GM18873 (cell line): ENCODE measurements around the gene ARRB2.

Experiments
- ATAC-seq: cut with Tn5 transposase; IDR thresholded peaks from one replicate; pipeline ENCODE4 v1.9.1; 2021; ENCODE audit warnings: mild to moderate bottlenecking, moderate library complexity, moderate number of reproducible peaks; ENCODE audit not compliant: unreplicated experiment, low FRiP score

Gene ARRB2

GRCh38 chr17:4722678-4723240 lies 12.3 kb downstream of the ARRB2 start:
- no peak for ATAC-seq

GRCh38 chr17:4724650-4725049 lies 14.2 kb downstream of the ARRB2 start:
- ATAC-seq: no peak

GRCh38 chr17:4725646-4726310 lies 15.3 kb downstream of the ARRB2 start:
- no peak for ATAC-seq

GRCh38 chr17:4728124-4728523 lies 17.7 kb downstream of the ARRB2 start:
- ATAC-seq: no peak

- no peak for ATAC-seq
Measured at GRCh38 chr17:4733073-4733531, 22.7 kb downstream of the ARRB2 start.

GRCh38 chr17:4734857-4735475 lies 24.5 kb downstream of the ARRB2 start:
- ATAC-seq: no peak

- ATAC-seq: no peak
Measured at GRCh38 chr17:4735876-4736651, 25.6 kb downstream of the ARRB2 start.

GRCh38 chr17:4738136-4739121 lies 28.0 kb downstream of the ARRB2 start:
- no peak for ATAC-seq

- no peak for ATAC-seq
Measured at GRCh38 chr17:4739122-4740024, 28.9 kb downstream of the ARRB2 start, which contains the start of the genes CXCL16 and ZMYND15. Gene CXCL16, minus strand, starts transcription at chr17:4739928. Its CDS starts 589 bp downstream, at chr17:4739339. Gene ZMYND15, plus strand, starts transcription at chr17:4739833. Its CDS starts 716 bp downstream, at chr17:4740549.

- ATAC-seq: no peak
Measured at GRCh38 chr17:4740025-4740351, 29.6 kb downstream of the ARRB2 start.

GRCh38 chr17:4740584-4740983 lies 30.2 kb downstream of the ARRB2 start:
- ATAC-seq: no peak

- ATAC-seq: no peak
Measured at GRCh38 chr17:4741544-4741943, 31.1 kb downstream of the ARRB2 start.

- ATAC-seq: no peak
Measured at GRCh38 chr17:4742133-4742532, 31.7 kb downstream of the ARRB2 start.

- no peak for ATAC-seq
Measured at GRCh38 chr17:4742629-4743028, 32.2 kb downstream of the ARRB2 start.

- ATAC-seq: no peak
Measured at GRCh38 chr17:4743216-4743615, 32.8 kb downstream of the ARRB2 start.

- no peak for ATAC-seq
Measured at GRCh38 chr17:4743898-4744297, 33.5 kb downstream of the ARRB2 start.

- ATAC-seq: no peak
Measured at GRCh38 chr17:4744999-4745969, 34.9 kb downstream of the ARRB2 start.

- no peak for ATAC-seq
Measured at GRCh38 chr17:4747847-4748246, 37.4 kb downstream of the ARRB2 start.
